Lower leg skin (tissue), 3 donors: Measurements from ENCODE around the gene ZNF429.

Experiments used
- POLR2A ChIP-seq, 2 donors: fragments of 450-650 bp; IDR thresholded peaks; one replicate each; pipeline ENCODE4 v1.6.1; 2016 to 2017; ENCODE audit warnings: antibody characterized with exemption in 2 of 2, mild to moderate bottlenecking in 1 of 2, moderate library complexity in 1 of 2
- TF ChIP-seq, protein P1 (sequence below), 3 donors: fragments of 450-650 bp; IDR thresholded peaks; one replicate each; pipeline ENCODE4 v1.5.1; 2016; ENCODE audit warnings: antibody characterized with exemption in 3 of 3, mild to moderate bottlenecking in 3 of 3, moderate library complexity in 2 of 3

DNA sequence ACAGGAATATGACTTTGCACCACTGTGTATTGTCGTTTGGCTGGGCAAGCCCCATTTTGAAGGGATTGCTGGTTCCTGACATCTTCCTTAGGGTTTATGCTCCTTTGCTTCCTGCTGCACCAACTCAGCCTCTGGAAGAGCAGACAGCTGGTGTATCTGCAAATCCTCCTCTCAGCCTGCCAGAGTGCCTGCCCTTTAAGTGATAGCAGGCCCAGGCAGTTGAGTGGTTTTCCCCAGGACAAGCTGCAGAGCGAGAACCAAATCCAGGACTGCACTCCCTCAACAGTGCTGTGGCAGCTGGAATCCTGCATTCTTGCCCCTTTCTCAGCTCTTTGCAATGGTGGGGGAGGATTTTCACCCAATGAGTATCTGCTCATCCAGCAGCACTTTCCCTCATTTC lies 85.5 kb downstream of the ZNF429 start:
- TF ChIP-seq, protein P1, sequence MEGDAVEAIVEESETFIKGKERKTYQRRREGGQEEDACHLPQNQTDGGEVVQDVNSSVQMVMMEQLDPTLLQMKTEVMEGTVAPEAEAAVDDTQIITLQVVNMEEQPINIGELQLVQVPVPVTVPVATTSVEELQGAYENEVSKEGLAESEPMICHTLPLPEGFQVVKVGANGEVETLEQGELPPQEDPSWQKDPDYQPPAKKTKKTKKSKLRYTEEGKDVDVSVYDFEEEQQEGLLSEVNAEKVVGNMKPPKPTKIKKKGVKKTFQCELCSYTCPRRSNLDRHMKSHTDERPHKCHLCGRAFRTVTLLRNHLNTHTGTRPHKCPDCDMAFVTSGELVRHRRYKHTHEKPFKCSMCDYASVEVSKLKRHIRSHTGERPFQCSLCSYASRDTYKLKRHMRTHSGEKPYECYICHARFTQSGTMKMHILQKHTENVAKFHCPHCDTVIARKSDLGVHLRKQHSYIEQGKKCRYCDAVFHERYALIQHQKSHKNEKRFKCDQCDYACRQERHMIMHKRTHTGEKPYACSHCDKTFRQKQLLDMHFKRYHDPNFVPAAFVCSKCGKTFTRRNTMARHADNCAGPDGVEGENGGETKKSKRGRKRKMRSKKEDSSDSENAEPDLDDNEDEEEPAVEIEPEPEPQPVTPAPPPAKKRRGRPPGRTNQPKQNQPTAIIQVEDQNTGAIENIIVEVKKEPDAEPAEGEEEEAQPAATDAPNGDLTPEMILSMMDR (IDR thresholded peaks at IDR 0.05) = no peak
- no peak for TF ChIP-seq POLR2A (IDR thresholded peaks at IDR 0.05)
